Activated T-helper 9 cell treated with anti-CD3 and anti-CD28 coated beads, Interleukin-2, amount 50 U/mL, for 16 hours (primary cell): ENCODE results near the gene STK36.

Source experiments
- DNase-seq: peaks from one replicate; pipeline ENCODE4 v3.0.0-alpha.2; 2020; ENCODE audit warnings: low read depth

The STK36 gene

GRCh38 chr2:218671654-218672566 is at the start of gene STK36, which contains the start of gene RNF25:
STK36 (plus strand) TSS chr2:218672086; CDS start chr2:218672830, 744 bp downstream.
RNF25 (minus strand) TSS chr2:218672002; CDS start chr2:218671970, 32 bp downstream.
- DNase-seq = peak; percentile 74

GRCh38 chr2:218622606-218623365 is 49.1 kb upstream of the STK36 start:
- no peak for DNase-seq

- DNase-seq = no peak
Observed at GRCh38 chr2:218623366-218623705, 48.5 kb upstream of the STK36 start.

- no peak for DNase-seq
Observed at GRCh38 chr2:218626369-218626768, 45.5 kb upstream of the STK36 start.

GRCh38 chr2:218627939-218628338 is 43.9 kb upstream of the STK36 start:
- no peak for DNase-seq

GRCh38 chr2:218631837-218632236 is 40.0 kb upstream of the STK36 start:
- no peak for DNase-seq

GRCh38 chr2:218635719-218636118 is 36.2 kb upstream of the STK36 start:
- no peak for DNase-seq

GRCh38 chr2:218638372-218638771 is 33.5 kb upstream of the STK36 start:
- DNase-seq = no peak

- no peak for DNase-seq
Observed at GRCh38 chr2:218642121-218642656, 29.7 kb upstream of the STK36 start.

GRCh38 chr2:218642786-218643185 is 29.1 kb upstream of the STK36 start:
- DNase-seq = no peak

GRCh38 chr2:218643751-218644310 is 28.1 kb upstream of the STK36 start:
- DNase-seq = no peak

GRCh38 chr2:218644721-218645120 is 27.2 kb upstream of the STK36 start:
- no peak for DNase-seq

- DNase-seq = no peak
Observed at GRCh38 chr2:218645126-218645525, 26.8 kb upstream of the STK36 start.

GRCh38 chr2:218648088-218648786 is 23.6 kb upstream of the STK36 start:
- peak; percentile 19 for DNase-seq

GRCh38 chr2:218648787-218649100 is 23.1 kb upstream of the STK36 start:
- DNase-seq = no peak

- no peak for DNase-seq
Observed at GRCh38 chr2:218655751-218656150, 16.1 kb upstream of the STK36 start.

- peak; percentile 18 for DNase-seq
Observed at GRCh38 chr2:218658671-218659257, 13.1 kb upstream of the STK36 start.

GRCh38 chr2:218659258-218659987 is 12.5 kb upstream of the STK36 start, which contains the start of the genes BCS1L and ZNF142:
BCS1L (plus strand) TSS chr2:218659683; CDS start chr2:218660988, 1,305 bp downstream.
ZNF142 (minus strand) TSS chr2:218659623; CDS start chr2:218656429, 3,194 bp downstream.
- peak; percentile 91 for DNase-seq

GRCh38 chr2:218659988-218660358 is 11.9 kb upstream of the STK36 start:
- no peak for DNase-seq

- no peak for DNase-seq
Observed at GRCh38 chr2:218662377-218662776, 9.5 kb upstream of the STK36 start.

GRCh38 chr2:218662827-218663226 is 9.1 kb upstream of the STK36 start:
- DNase-seq = no peak
